Measurements from ENCODE around the gene LRIG1.

GRCh38 chr3:66370179-66370578 lies 130.6 kb downstream of the LRIG1 start:
- TF ChIP-seq, protein P1, sequence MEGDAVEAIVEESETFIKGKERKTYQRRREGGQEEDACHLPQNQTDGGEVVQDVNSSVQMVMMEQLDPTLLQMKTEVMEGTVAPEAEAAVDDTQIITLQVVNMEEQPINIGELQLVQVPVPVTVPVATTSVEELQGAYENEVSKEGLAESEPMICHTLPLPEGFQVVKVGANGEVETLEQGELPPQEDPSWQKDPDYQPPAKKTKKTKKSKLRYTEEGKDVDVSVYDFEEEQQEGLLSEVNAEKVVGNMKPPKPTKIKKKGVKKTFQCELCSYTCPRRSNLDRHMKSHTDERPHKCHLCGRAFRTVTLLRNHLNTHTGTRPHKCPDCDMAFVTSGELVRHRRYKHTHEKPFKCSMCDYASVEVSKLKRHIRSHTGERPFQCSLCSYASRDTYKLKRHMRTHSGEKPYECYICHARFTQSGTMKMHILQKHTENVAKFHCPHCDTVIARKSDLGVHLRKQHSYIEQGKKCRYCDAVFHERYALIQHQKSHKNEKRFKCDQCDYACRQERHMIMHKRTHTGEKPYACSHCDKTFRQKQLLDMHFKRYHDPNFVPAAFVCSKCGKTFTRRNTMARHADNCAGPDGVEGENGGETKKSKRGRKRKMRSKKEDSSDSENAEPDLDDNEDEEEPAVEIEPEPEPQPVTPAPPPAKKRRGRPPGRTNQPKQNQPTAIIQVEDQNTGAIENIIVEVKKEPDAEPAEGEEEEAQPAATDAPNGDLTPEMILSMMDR (IDR thresholded peaks at IDR 0.05; ENCODE audit: borderline replicate concordance, extremely low read depth, low read length, poor library complexity, severe bottlenecking) = no peak
- TF ChIP-seq EZH2 (IDR thresholded peaks at IDR 0.05; ENCODE audit: borderline replicate concordance, low read depth, low read length, severe bottlenecking) = no peak
